H1 (cell line): ENCODE data around the gene ACKR2. TPM values are rescaled to one million over a fixed set of nuclear protein-coding genes. Genes with fewer than 3 reads are reported as not detected.

Source experiments
- CTCF ChIA-PET: fragments of 300-600 bp; sonication (Branson Sonifier 250); formaldehyde crosslinking; loops from one replicate; lab custom pipeline; 2021; ENCODE audit not compliant: partially characterized antibody; lab: Charles Lee
- POLR2A ChIA-PET: fragments of 300-600 bp; sonication (Branson Sonifier 250); formaldehyde crosslinking; loops from one replicate; lab custom pipeline; 2021; ENCODE audit warnings: inconsistent platforms; ENCODE audit not compliant: partially characterized antibody; lab: Charles Lee
- DNase-seq, 2 experiments: peaks; one replicate each; pipeline versions ENCODE4 v3.0.0 to v3.0.0-alpha.2; 2010 to 2022; ENCODE audit warnings: low spot score in 2 of 2, low read depth in 1 of 2, mixed read lengths in 1 of 2
- FAIRE-seq: peaks from 2 replicates; lab custom pipeline; 2011; peaks lifted over from hg19 to GRCh38; lab: Jason Lieb, UNC
- H2AFZ ChIP-seq: 2 replicates; pipeline ENCODE4 v1.8.1; 2012; ENCODE audit warnings: low read length, inconsistent platforms
- H2AK5ac ChIP-seq: 2 replicates; pipeline ENCODE4 v1.6.1; 2013; ENCODE audit warnings: low read depth, low read length
- H2BK120ac ChIP-seq: replicated peaks from 2 replicates; pipeline ENCODE3; 2013; ENCODE audit warnings: low read depth, low read length, inconsistent platforms
- H2BK12ac ChIP-seq: 2 replicates; pipeline ENCODE4 v1.6.1; 2013; ENCODE audit warnings: low read depth, low read length
- H2BK15ac ChIP-seq: 2 replicates; pipeline ENCODE4 v1.6.1; 2013; ENCODE audit warnings: low read length
- H2BK20ac ChIP-seq: 2 replicates; pipeline ENCODE4 v1.6.1; 2013; ENCODE audit warnings: low read length
- H2BK5ac ChIP-seq: 2 replicates; pipeline ENCODE4 v1.6.1; 2013; ENCODE audit warnings: low read depth, low read length
- H3K14ac ChIP-seq: 2 replicates; pipeline ENCODE4 v1.6.1; 2013; ENCODE audit warnings: inconsistent platforms; ENCODE audit not compliant: insufficient read length
- H3K18ac ChIP-seq: 2 replicates; pipeline ENCODE4 v1.6.1; 2013; ENCODE audit warnings: low read length; ENCODE audit errors: extremely low read depth
- H3K23ac ChIP-seq: 2 replicates; pipeline ENCODE4 v1.6.1; 2013; ENCODE audit warnings: inconsistent platforms; ENCODE audit not compliant: insufficient read length
- H3K23me2 ChIP-seq: 2 replicates; pipeline ENCODE4 v1.6.1; 2013; ENCODE audit warnings: low read depth, low read length
- H3K27ac ChIP-seq: 2 replicates; pipeline ENCODE4 v1.6.1; 2011; ENCODE audit warnings: low read depth, low read length, inconsistent platforms
- H3K27me3 ChIP-seq, 4 experiments: replicated peaks in 1 of 4; 1 replicate in 1 of 4; 2 replicates in 3 of 4; pipeline versions ENCODE4 v1.6.1 to v1.8.1; 2011 to 2013; ENCODE audit warnings: low read length in 3 of 4, mild to moderate bottlenecking in 3 of 4, inconsistent platforms in 2 of 4, mixed read lengths in 2 of 4, moderate library complexity in 1 of 4; ENCODE audit not compliant: control insufficient read depth in 3 of 4, insufficient read depth in 3 of 4; ENCODE audit errors: extremely low read depth in 1 of 4
- H3K36me3 ChIP-seq, 4 experiments: 2 replicates each; pipeline versions ENCODE4 v1.6.1 to v1.8.1; 2011 to 2013; ENCODE audit warnings: mild to moderate bottlenecking in 4 of 4, low read length in 3 of 4, moderate library complexity in 2 of 4, control low read depth in 1 of 4, inconsistent platforms in 1 of 4; ENCODE audit not compliant: insufficient read depth in 4 of 4, control insufficient read depth in 2 of 4
- H3K4ac ChIP-seq: replicated peaks from 2 replicates; pipeline ENCODE3; 2013; ENCODE audit warnings: low read length, low read depth, mixed read lengths, inconsistent platforms; ENCODE audit not compliant: insufficient read length
- H3K4me1 ChIP-seq, 4 experiments: replicated peaks in 1 of 4; 1 replicate in 1 of 4; 2 replicates in 3 of 4; pipeline versions ENCODE4 v1.6.1 to v1.8.1; 2011 to 2013; ENCODE audit warnings: low read length in 3 of 4, inconsistent platforms in 2 of 4, mixed read lengths in 1 of 4; ENCODE audit not compliant: insufficient read depth in 4 of 4, control insufficient read depth in 3 of 4
- H3K4me2 ChIP-seq, 2 experiments: 2 replicates each; pipeline versions ENCODE4 v1.6.1 to v1.8.1; 2011 to 2013; ENCODE audit warnings: low read depth in 2 of 2, low read length in 2 of 2, control low read depth in 1 of 2, inconsistent platforms in 1 of 2, mild to moderate bottlenecking in 1 of 2; ENCODE audit not compliant: insufficient read depth in 1 of 2
- H3K4me3 ChIP-seq, 4 experiments: fragments of 200-600, 300-600 bp in 1 of 4; sonication (generic), shearing (Covaris generic), sonication (Bioruptor Twin) in 1 of 4; 2 replicates each; pipeline versions ENCODE4 v1.5.1 to v1.8.1; 2011 to 2016; ENCODE audit warnings: low read length in 4 of 4, low read depth in 3 of 4, control low read depth in 2 of 4, inconsistent platforms in 2 of 4, mild to moderate bottlenecking in 2 of 4, mixed read lengths in 1 of 4, moderate library complexity in 1 of 4; ENCODE audit not compliant: insufficient read depth in 2 of 4; ENCODE audit errors: extremely low read depth in 1 of 4
- H3K56ac ChIP-seq: replicated peaks from 2 replicates; pipeline ENCODE3; 2013; ENCODE audit warnings: low read depth, mild to moderate bottlenecking, mixed read lengths, low read length, inconsistent platforms; ENCODE audit not compliant: insufficient read length
- H3K79me1 ChIP-seq: 2 replicates; pipeline ENCODE4 v1.6.1; 2013; ENCODE audit warnings: low read depth, low read length, control low read depth
- H3K79me2 ChIP-seq, 2 experiments: 2 replicates each; pipeline versions ENCODE4 v1.6.1 to v1.8.1; 2012 to 2013; ENCODE audit warnings: low read length in 2 of 2, mild to moderate bottlenecking in 2 of 2, inconsistent platforms in 1 of 2; ENCODE audit not compliant: insufficient read depth in 2 of 2, control insufficient read depth in 1 of 2
- H3K9ac ChIP-seq, 4 experiments: replicated peaks in 1 of 4; 1 replicate in 1 of 4; 2 replicates in 3 of 4; pipeline versions ENCODE4 v1.6.1 to v1.8.1; 2011 to 2013; ENCODE audit warnings: low read depth in 3 of 4, low read length in 3 of 4, control low read depth in 2 of 4, mild to moderate bottlenecking in 2 of 4, moderate library complexity in 2 of 4, inconsistent platforms in 1 of 4; ENCODE audit errors: extremely low read depth in 1 of 4
- H3K9me3 ChIP-seq, 2 experiments: 2 replicates each; pipeline versions ENCODE4 v1.6.1 to v1.8.1; 2012 to 2013; ENCODE audit warnings: mild to moderate bottlenecking in 2 of 2, moderate library complexity in 2 of 2, control low read depth in 1 of 2, inconsistent platforms in 1 of 2, low read depth in 1 of 2, low read length in 1 of 2, mixed read lengths in 1 of 2; ENCODE audit not compliant: insufficient read depth in 2 of 2
- H4K20me1 ChIP-seq, 2 experiments: replicated peaks in 1 of 2; 2 replicates each; pipeline versions ENCODE3 to v1.8.1; 2011 to 2013; ENCODE audit warnings: inconsistent platforms in 2 of 2, low read length in 2 of 2, mild to moderate bottlenecking in 1 of 2; ENCODE audit not compliant: insufficient read depth in 2 of 2, control insufficient read depth in 1 of 2
- H4K5ac ChIP-seq: 2 replicates; pipeline ENCODE4 v1.6.1; 2013; ENCODE audit warnings: low read length, low read depth, mixed read lengths, inconsistent platforms; ENCODE audit not compliant: insufficient read length
- H4K8ac ChIP-seq: 2 replicates; pipeline ENCODE4 v1.8.0; 2013; ENCODE audit warnings: mild to moderate bottlenecking, moderate library complexity, low read length, inconsistent platforms; ENCODE audit not compliant: insufficient read depth; ENCODE audit errors: extremely low read depth
- H4K91ac ChIP-seq: replicated peaks from 2 replicates; pipeline ENCODE3; 2013; ENCODE audit warnings: low read length, mixed read lengths, inconsistent platforms; ENCODE audit not compliant: insufficient read length
- ASH2L ChIP-seq: fragments of 200-600, 300-600 bp; sonication (generic); IDR thresholded peaks from one replicate; pipeline ENCODE4 v1.7.1; 2017; ENCODE audit warnings: low read length
- BCL11A ChIP-seq, 2 experiments: IDR thresholded peaks; one replicate each; pipeline ENCODE4 v1.6.1; 2011; ENCODE audit warnings: low read depth in 2 of 2, low read length in 2 of 2, mild to moderate bottlenecking in 2 of 2
- CEBPB ChIP-seq: IDR thresholded peaks from 2 replicates; pipeline ENCODE4 v1.6.1; 2012; ENCODE audit warnings: low read depth, low read length
- EZH2 ChIP-seq: fragments of 200-600 bp; sonication (generic); IDR thresholded peaks from 2 replicates; pipeline ENCODE4 v1.7.1; 2012; ENCODE audit warnings: low read depth, mild to moderate bottlenecking, moderate library complexity, low read length, inconsistent platforms; ENCODE audit not compliant: severe bottlenecking
- MAFK ChIP-seq: IDR thresholded peaks from 2 replicates; pipeline ENCODE4 v1.6.1; 2012; ENCODE audit warnings: low read depth, mild to moderate bottlenecking, improper control_type of control experiment, low read length
- MAX ChIP-seq: IDR thresholded peaks from 2 replicates; pipeline ENCODE4 v1.6.1; 2012; ENCODE audit warnings: inconsistent platforms
- PHF8 ChIP-seq: fragments of 200-600 bp; sonication (generic); conservative IDR thresholded peaks from 2 replicates; pipeline ENCODE4 v1.7.1; 2012; ENCODE audit warnings: low read depth, mild to moderate bottlenecking, inconsistent platforms, low read length, moderate library complexity
- POLR2AphosphoS5 ChIP-seq: IDR thresholded peaks from 2 replicates; pipeline ENCODE4 v1.6.1; 2011; ENCODE audit warnings: low read depth, low read length
- POU5F1 ChIP-seq: IDR thresholded peaks from 2 replicates; pipeline ENCODE4 v1.6.1; 2011; ENCODE audit warnings: low read depth, mild to moderate bottlenecking, low read length, moderate library complexity
- SIX5 ChIP-seq: IDR thresholded peaks from 2 replicates; pipeline ENCODE4 v1.6.1; 2011; ENCODE audit warnings: mild to moderate bottlenecking, low read depth, low read length
- SP4 ChIP-seq: IDR thresholded peaks from 2 replicates; pipeline ENCODE4 v1.6.1; 2012; ENCODE audit warnings: low read length, inconsistent platforms
- TBP ChIP-seq: IDR thresholded peaks from 2 replicates; pipeline ENCODE4 v1.6.1; 2011; ENCODE audit warnings: low read depth, low read length, improper control_type of control experiment
- TEAD4 ChIP-seq: IDR thresholded peaks from 2 replicates; pipeline ENCODE4 v1.6.1; 2012; ENCODE audit warnings: low read depth, low read length, inconsistent platforms, mixed read lengths
- WGBS, 2 experiments: shearing (Covaris generic) in 1 of 2; methylation state at CpG; one replicate each; pipeline versions ENCODE4 v1.1.6 to v1.1.7; 2013 to 2015; ENCODE audit warnings: low lambda C conversion rate in 2 of 2, mixed read lengths in 2 of 2, inconsistent platforms in 1 of 2, low coverage in 1 of 2, missing lambda C conversion rate in 1 of 2; ENCODE audit not compliant: insufficient replicate concordance in 2 of 2, insufficient coverage in 1 of 2, insufficient read length in 1 of 2; ENCODE audit errors: extremely low coverage in 1 of 2, missing lambda C conversion rate in 1 of 2; 5-methylcytosine and 5-hydroxymethylcytosine counted together
- polyA plus RNA-seq, 7 experiments: library from polyadenylated mRNA; depleted of rRNA in 3 of 7; stranded (reverse) in 5 of 7; unstranded in 2 of 7; fragments of >200 nt in 5 of 7; fragments of 200-250 nt in 2 of 7; gene quantifications; 1 replicate in 5 of 7; 2 replicates in 1 of 7; 4 replicates in 1 of 7; pipeline versions ENCODE4 v1.2.1 to v1.2.3, GENCODE V29; 2011 to 2013; ENCODE audit warnings: missing spikeins in 2 of 7, mixed read lengths in 2 of 7
- total RNA-seq: library from RNA; stranded (reverse); fragmentation: NEBNext Ultra II Directional; extraction: Animal tissue kit (Norgen Biotek cat#: 25700); gene quantifications from 2 replicates; pipeline ENCODE4 v1.2.1, GENCODE V29; 2021

Gene ACKR2
- total and polyA plus RNA-seq, 2 of the 8 experiments (the other 6 are each of a cell fraction or from before 2014, with no cell fraction given): 0.09 to 0.12 TPM

GRCh38 chr3:42853739-42854302, 44.6 kb downstream of the ACKR2 start:
- Histone ChIP-seq H3K4me1 (no peaks in the 10 kb centered on the region), H3K4me2 (no peak overlapping the region), H3K36me3 (no peaks in the 10 kb centered on the region), H3K4ac (no peak overlapping the region), H3K56ac (no peak overlapping the region), H4K5ac (no peak overlapping the region), H4K8ac (no peak overlapping the region), H3K4me3 (no peak overlapping the region), H2BK12ac (no peak overlapping the region), H4K91ac (no peak overlapping the region), H2BK20ac (0 out of 2 replicates have a peak overlapping the region, but pooled peaks have one; percentile 61), H3K23ac (no peak overlapping the region), H3K9me3 (no peaks in the 10 kb centered on the region; a peak in 1 of 4 replicates), H2AK5ac (no peak overlapping the region), H2BK120ac (no peak overlapping the region), H3K18ac (no peak overlapping the region), H3K14ac (no peak overlapping the region), H3K27me3 (no peaks in the 10 kb centered on the region), H3K27ac (no peak overlapping the region), H3K9ac (no peak overlapping the region), H3K79me2 (no peaks in the 10 kb centered on the region), H3K23me2 (no peaks in the 10 kb centered on the region), H2BK15ac (no peak overlapping the region), H3K79me1 (no peaks in the 10 kb centered on the region), H2BK5ac (no peak overlapping the region), H2AFZ (no peak overlapping the region), H4K20me1 (no peaks in the 10 kb centered on the region)
- ChIA-PET POLR2A (no interaction called here), CTCF (interaction anchor here (0.8 to 5.3 kb wide), 5 partner anchors 14 to 281 kb away, joined by 3 to 34 read pairs (median 4); no protein-coding TSS in a partner anchor)
- 91% methylated on average over 4 of the region's 4 CpGs; no CpG with 5 or more reads in 1 of the 2 experiments for WGBS, 2 experiments
- DNase-seq (no peak), FAIRE-seq (no peak)
- TF ChIP-seq PHF8: no peak
- TF ChIP-seq EZH2: no peak
- TF ChIP-seq SIX5: no peak
- TF ChIP-seq ASH2L: no peak
- no peak for TF ChIP-seq MAFK
- no peak for TF ChIP-seq POLR2AphosphoS5
- no peak for TF ChIP-seq SP4
- no peak for TF ChIP-seq TBP
- no peak for TF ChIP-seq BCL11A (IDR thresholded peaks at IDR 0.05; ENCODE audit: low read depth in 2 of 2, low read length in 2 of 2)
- TF ChIP-seq TEAD4: no peak
- no peak for TF ChIP-seq MAX
- no peak for TF ChIP-seq POU5F1
- no peak for TF ChIP-seq CEBPB
